GM04503 (cell line): ENCODE measurements around the gene GABRP.
"Not testable (repeated sequence)": the region's sequence is repeated elsewhere in the genome, so short reads cannot be mapped to it uniquely, and the experiment has no call there.

Experiments
- DNase-seq: peaks from one replicate; pipeline ENCODE4 v3.0.0-alpha.2; 2012; ENCODE audit warnings: low read depth

The GABRP gene

DNA sequence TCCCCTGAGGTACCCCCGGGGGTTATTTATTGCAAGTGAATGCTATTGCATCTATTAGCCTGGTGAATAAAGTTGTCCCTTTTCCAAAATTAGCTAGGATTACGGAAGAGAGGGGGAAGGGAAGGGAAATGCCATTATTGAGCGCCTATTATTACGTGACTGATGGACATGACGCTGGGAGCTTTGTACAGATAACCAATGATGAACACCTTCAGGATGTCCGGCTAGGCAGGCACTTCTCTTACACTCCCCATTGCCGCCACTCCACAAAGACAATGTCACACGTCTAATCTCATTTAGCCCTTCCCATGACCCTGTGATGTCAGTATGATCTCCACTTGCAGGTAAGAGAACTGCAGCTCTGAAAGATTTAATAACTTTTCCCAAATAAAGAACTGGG, 9.4 kb downstream of the GABRP start:
- no peak for DNase-seq

DNA sequence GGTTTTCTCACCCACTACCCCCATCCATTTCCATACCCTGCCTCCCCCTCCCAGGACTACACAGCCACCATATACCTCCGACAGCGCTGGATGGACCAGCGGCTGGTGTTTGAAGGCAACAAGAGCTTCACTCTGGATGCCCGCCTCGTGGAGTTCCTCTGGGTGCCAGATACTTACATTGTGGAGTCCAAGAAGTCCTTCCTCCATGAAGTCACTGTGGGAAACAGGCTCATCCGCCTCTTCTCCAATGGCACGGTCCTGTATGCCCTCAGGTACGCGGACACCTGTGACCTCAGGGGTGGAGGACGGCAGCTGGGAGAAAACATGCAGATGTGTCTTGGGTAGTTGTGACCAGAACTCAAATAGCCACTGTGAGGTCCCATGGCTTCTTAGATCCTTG, 11.6 kb downstream of the GABRP start:
- no peak for DNase-seq

DNA sequence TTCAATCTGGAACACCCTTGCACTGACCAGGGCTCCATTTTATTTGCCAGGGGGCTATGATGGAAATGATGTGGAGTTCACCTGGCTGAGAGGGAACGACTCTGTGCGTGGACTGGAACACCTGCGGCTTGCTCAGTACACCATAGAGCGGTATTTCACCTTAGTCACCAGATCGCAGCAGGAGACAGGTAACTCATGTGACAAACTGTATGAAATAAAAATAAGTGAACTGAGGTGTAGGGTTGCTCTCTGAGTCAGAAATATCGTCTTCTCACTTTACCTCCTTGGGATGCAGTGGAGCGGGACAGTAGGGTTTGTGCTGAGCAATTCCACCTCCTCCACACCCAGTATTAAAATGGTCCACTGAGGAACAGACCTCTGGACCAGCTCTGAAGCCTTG, 22.1 kb downstream of the GABRP start:
- DNase-seq: no peak

DNA sequence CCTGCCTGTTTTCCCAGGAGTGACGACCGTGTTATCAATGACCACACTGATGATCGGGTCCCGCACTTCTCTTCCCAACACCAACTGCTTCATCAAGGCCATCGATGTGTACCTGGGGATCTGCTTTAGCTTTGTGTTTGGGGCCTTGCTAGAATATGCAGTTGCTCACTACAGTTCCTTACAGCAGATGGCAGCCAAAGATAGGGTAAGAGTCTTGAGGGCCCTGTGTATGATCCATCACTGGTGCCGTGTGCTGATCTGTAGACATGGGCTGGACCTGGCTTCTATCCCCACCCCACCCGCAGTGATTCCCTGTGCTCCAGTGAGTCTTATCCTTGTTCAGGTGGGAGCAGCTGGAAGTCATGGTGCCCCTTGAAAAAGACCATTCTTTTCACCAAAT, 26.0 kb downstream of the GABRP start:
- DNase-seq: no peak

DNA sequence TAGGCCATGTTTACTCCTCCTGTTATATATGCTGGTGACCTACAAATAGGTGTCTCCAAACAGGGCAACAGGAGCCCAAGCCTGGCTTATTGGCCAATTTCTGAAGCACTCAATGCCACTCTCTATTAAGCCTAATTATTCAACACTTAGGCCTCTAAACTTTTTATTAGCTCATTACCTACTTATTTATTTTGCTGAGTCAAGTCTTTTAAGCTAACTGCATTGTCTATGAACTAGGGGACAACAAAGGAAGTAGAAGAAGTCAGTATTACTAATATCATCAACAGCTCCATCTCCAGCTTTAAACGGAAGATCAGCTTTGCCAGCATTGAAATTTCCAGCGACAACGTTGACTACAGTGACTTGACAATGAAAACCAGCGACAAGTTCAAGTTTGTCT, 28.2 kb downstream of the GABRP start:
- no peak for DNase-seq

DNA sequence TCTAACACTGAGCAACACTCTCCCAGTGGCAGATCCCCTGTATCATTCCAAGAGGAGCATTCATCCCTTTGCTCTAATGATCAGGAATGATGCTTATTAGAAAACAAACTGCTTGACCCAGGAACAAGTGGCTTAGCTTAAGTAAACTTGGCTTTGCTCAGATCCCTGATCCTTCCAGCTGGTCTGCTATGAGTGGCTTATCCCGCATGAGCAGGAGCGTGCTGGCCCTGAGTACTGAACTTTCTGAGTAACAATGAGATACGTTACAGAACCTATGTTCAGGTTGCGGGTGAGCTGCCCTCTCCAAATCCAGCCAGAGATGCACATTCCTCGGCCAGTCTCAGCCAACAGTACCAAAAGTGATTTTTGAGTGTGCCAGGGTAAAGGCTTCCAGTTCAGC, 29.7 kb downstream of the GABRP start:
- DNase-seq: no peak

DNA sequence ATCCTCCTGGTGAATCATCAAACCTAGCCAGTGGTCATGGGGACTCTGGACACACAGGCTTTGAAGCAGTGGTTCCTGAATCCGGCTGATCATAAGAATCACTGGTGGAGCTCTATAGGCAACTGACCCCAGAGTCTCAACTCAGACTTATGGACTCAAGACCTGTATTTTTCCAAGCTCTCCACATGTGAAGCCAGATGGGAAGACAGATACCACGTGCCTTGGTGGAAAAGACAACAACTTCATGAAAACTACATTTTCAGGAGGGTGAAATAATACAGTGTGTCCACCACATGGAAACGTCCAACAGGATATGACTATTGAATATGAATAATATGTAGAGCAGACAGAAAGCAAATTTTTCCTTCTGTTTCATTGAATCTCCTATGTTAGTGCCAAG, 33.7 kb downstream of the GABRP start:
- DNase-seq: no peak

DNA sequence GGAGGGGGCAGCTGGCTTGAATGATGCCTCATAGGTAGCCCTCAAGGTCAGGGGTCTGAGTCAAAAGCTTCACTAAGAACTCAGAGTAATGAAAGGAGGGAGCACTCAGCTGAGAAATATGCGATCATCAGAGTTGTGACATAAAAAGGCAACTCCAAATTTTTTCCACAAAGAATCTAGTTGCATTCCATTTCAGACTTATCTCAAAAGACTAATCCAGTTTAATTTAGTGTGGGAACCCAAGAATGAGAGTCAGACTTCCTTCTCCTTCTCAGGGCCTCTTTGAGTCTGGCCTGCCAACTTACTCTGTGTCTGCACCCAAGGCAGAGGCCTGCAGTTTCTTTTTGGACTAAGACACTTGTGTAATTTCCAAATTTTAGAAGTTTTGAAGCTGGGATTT, 34.7 kb downstream of the GABRP start:
- peak; percentile 5 for DNase-seq

DNA sequence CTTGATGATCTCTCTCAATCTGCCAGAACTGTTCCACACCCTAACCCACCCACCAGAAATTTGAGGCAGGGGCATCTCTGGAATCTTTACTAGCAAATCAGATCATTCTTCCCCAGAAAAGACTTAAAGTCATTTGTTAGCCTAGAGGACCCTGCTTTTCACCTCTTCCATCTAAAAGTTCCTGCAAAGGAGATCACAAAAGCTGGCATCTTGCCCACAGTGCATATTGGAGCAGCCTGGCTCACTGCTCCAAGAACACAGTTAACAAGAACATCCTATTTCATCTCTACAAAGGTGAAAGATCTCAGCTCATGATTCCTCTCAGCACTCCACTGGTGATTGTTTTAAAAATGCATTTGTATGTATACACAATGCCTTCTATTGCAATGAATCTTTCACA, 36.3 kb downstream of the GABRP start:
- no peak for DNase-seq

DNA sequence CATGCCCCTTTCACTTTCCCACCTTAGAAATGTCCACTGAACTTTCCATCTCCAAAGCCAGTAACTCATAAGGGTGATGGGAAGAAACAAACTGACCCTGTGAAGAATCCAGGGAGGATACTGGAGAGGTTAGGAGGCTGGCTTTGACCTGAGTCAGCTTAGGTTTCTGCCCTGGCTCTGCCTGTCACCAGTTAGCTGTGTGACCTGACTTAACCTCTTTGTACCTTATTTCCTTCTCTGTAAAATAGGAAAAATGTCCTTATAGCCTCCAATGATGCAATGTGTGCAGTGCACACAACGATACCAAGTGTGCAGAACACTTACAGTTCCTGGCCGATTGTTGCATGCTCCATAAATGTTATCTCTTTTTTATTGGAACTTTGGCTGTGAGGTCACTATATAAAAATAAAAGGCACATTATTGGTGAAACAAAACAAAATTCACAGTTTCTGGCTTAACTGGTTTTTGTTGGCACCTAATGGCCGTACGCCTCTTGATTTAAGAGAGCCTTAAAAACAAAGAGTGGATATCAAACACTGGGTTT, 37.8 kb downstream of the GABRP start:
- no peak for DNase-seq

DNA sequence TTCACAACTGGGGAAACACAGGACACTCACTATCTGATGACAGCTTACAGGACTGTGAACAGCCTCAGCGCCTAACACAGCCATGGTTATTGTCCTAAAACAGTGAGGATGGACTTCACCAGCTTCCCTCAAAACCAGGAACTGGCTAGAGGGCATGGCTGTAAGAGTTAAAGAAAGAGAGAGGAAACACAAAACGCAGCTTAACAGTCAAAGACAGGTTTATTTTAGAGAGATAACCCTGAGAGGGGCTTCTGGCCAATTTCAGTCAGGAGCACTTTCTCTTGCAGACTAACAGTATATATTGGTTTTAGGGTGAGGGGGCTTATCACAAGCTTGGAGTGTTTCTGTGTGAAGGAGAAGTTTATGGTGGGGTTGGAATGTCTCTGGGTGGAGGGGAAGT, 42.6 kb downstream of the GABRP start:
- DNase-seq: no peak

DNA sequence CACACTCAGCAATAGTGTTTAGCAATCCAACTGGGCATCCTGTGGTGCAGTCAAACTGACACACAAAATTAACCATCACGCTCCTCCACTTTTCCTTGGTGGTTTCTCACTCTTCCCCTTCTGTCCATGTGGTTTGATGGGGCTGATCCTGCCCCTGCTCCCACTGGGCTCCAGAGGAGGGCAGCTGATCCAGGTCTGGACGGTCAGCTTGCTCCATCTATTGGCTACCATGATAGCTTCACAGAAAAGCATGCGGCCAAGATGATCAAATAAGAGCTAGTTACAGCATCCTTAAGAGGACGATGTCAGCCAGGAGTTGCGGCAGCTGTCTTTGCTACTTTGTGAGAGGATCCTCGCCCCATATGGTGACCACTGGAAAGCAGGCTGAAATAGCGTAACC, 48.7 kb downstream of the GABRP start:
- no peak for DNase-seq

DNA sequence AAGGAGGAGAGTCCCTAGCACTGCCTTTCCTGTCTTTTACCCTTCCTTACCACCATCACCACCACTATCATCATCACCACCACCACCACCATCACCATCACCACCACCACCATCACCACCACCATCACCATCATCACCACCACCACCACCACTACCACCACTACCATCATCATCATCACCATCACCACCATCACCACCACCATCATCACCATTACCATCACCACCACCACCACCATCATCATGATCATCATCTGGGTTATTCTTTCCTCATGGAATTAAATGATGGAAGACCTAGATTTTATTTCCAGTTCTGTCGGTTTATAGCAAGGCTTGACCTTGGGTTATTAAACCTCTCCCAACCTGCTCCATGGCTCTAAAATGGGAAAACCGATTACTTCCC, 50.5 kb downstream of the GABRP start:
- DNase-seq: not testable (repeated sequence)

DNA sequence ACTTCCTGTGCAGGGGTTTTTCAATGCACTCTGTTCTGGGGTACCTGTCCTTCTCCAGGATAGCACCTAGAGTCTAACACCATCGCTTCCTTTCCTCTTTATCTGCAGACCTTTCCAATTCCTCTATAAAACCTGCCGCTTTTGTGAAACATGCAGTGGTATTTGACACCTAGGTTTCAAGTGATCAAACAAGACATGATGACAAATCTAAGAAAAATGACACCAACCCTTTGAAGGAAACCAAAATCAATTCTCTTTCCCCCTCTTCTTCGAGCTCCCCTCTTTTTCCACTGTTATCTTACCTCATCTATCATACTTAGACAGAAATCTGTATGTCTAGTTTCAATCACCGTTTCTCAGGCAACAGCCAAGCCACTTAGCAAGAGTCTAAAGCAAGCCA, 52.7 kb downstream of the GABRP start:
- no peak for DNase-seq

DNA sequence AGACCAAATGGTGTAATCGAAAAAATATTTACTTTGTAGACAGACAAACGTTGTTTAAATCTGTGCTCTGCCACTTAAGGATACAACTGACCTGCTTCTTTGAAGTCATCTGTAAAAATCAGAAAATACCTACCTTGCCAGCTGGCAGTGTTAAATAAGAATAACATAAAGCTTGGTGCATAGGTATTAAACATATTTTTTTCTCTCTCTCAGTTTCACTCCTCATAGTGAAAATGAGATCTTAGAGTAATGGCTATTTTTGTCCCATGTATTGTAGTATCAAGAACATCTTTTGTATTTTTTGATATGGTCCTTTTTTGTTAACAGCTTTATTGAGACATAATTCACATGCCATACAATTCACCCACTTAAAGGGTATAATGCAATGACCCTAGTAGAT, 60.3 kb downstream of the GABRP start:
- DNase-seq: no peak

DNA sequence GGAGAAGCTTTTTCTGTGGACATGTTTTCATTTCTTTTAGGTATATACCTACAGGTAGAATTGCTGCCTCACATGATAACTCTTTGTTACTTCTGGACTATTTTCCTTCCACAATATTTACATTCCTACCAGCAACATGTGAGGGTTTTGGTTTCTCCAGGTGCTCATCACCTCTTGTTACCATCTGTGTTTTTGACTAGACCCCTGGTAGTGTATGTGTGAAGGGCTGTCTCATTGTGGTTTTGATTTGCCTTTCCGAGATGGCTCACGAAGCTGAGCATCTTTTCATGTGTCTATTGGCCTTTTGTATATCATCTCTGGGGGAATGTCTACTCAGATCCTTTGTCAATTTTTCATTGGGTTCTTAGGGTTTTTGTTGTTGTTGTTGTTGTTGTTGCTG, 61.1 kb downstream of the GABRP start:
- no peak for DNase-seq

DNA sequence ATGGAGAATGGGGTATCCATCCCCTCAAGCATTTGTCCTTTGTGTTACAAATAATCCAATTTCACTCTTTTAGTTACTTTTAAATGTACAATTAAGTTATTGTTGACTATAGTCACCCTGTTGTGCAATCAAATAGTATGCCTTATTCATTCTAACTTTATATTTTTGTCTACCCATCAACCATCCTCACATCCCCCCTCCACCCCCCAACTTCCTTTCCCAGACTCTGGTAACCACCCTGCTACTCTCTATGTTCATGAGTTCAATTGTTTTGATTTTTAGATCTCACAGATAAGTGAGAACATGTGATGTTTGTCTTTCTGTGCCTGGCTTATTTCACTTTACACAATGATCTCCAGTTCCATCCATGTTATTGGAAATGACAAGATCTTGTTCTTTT, 62.9 kb downstream of the GABRP start:
- no peak for DNase-seq

DNA sequence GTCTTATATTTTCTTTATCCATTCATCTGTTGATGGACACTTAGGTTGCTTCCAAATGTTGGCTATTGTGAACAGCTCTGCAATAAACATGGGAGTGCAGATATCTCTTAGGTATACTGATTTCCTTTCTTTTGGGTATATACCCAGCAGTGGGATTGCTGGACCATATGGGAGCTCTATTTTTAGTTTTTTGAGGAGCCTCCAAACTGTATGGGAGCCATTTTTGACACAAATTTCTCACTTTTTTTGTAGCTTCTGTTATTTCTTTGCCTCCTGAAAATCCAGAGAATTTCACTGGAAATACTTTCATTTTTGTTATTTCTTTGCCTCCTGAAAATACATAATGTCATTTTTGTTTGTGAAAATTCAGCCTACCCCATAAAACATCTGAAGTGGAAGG, 63.3 kb downstream of the GABRP start:
- no peak for DNase-seq

DNA sequence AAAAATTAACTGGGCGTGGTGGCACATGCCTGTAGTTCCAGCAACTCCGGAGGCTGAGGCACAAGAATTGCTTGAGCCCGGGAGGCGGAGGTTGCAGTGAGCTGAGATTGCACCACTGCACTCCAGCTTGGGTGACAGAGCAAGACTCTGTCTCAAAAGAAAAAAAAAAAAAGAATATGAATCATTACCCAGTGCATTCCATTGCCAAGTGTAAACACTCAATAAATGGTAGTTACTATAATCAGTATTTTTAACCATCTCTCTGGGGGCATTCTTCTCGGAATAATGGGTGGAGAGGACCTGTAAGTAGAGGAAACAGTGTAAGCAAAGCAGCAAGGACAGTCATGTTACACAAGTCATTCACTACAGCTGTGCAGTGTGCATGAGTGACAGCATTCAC, 64.5 kb downstream of the GABRP start:
- no peak for DNase-seq

DNA sequence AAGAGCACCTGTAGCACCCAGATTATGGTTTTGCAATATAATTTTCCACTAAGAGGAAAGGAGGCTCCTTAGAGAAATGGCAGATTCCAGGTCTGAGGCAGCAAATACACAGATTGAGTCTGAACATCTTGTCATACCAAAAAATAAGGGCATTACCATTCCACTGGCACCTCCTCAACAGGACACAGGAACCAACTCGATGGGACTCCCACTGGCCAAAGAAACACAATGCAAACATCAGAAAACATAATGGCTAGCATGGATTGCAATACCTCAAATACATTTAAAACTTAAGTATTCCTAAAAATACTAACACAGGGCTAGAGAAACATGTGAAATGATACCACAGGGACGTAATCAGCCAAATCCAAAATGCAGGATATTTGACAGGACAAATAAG, 65.8 kb downstream of the GABRP start:
- no peak for DNase-seq

DNA sequence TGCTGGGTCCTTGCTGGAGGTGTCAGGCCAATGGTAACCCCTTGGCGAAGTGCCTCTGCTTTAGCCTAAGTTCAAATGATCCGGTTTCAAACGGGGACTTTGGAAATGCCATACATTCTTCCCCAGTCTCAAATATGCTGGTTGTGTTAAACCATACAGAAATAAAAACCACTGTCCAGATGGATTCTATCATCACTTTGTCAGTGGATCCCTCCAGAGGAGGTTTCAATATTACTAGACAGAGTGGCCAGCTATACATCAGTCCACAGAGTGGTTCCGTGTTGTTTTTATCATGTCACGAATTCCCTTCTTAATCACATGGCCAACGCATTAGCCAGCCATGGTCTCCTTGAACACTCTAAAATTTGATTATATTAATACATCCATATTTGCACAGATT, 71.0 kb downstream of the GABRP start:
- no peak for DNase-seq

DNA sequence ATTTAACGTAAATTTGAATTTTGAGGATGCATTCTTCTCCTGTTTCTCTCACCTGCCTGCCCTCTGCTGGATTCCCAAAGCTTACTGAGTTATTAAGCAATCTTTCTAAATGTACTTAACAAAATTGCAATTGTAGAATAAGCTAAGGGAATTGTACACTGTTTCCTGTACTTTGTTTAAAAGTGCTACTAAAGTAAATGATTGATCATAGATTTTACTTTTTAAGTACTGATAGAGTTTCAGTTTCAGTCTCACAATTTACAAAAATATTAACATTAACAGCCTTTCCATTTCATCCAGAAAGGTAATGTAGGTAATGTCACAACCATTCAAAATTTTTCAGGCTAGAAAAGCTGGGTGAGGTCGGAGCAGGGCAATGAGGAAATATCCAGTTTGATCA, 73.5 kb downstream of the GABRP start:
- DNase-seq: no peak

DNA sequence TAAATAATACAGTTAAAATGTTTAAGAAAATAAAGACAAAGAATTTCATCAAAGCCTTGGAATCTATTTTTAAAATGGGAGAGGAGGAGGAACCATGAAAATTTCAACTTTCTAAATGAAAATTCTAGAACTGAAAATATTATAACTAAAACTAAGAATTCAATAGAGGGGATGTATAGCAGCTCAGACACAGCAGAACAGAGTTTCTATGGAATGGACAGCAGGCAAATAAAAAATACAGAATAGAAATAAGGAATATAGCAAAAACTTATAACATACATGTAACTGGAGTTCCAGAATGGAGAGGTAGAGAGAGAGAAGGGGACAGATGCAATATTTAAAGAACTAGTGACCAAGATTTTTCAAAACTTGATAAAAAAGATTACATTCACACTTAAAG, 76.9 kb downstream of the GABRP start:
- no peak for DNase-seq

DNA sequence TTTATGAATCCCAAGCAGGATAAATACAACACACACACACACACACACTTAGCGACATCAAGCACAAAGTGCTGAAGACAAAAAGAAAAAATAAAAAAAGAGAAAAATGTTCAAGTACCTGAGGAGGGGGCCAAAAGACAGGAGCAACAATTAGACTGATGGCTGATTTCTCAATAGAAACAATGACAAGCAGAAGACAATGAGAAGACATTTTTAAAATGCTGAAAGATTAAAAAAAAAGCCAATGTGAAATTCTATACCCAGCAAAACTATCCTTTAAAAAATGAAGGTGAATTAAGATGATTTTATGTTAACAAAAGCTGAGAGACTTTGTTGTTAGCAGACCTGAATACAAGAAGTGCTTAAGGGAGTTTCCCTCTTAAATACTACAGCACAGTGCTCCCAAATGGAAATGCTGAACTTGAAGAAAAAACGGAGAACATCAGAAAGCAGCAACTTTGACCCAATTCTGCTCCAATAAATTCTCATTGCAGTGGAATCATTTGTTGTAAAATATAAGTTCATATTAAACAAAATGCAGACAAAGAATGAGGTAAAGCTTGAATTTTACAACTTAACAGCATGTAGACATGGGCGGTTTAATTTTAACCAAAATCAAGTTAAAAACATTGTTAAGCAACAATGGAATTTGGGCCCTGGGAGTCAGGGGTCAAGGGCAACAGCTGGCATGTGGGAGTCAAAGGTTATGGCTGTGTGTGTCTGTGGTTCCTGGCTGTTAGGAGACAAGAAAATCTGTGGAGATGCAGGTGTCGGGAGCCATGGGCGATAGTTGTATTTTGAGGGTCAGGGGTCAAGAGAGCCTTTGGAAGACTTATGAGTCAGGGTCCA, 77.5 kb downstream of the GABRP start:
- DNase-seq: no peak

DNA sequence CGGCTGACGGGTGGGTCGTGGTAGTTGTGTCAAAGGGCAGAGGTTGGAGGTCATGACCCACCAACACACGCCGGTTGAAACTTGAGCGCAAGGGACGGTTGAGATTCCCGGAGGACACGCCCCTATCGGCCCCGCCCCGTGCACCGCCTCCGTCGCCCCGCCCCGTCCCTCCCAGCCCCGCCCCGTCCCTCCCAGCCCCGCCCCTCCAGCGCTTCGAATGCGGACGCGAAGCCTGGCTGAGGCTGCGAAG, 78.1 kb downstream of the GABRP start:
- no peak for DNase-seq
